GM18517 (cell line): ENCODE measurements around the gene A3GALT2.

Experiments
- ATAC-seq: cut with Tn5 transposase; IDR thresholded peaks from one replicate; pipeline ENCODE4 v1.9.1; 2021; ENCODE audit warnings: mild to moderate bottlenecking, moderate library complexity; ENCODE audit not compliant: unreplicated experiment

Gene A3GALT2

GRCh38 chr1:33320619-33321165 is at the start of gene A3GALT2:
Gene A3GALT2, minus strand, starts transcription at chr1:33321098. Its CDS starts 0 bp downstream, at chr1:33321098.
- no peak for ATAC-seq

GRCh38 chr1:33370301-33370700 is 49.4 kb upstream of the A3GALT2 start:
- no peak for ATAC-seq

- ATAC-seq: no peak
Measured at GRCh38 chr1:33369764-33370163, 48.9 kb upstream of the A3GALT2 start.

GRCh38 chr1:33369081-33369480 is 48.2 kb upstream of the A3GALT2 start:
- ATAC-seq: no peak

- ATAC-seq: no peak
Measured at GRCh38 chr1:33368431-33368830, 47.5 kb upstream of the A3GALT2 start.

GRCh38 chr1:33367485-33368405 is 46.8 kb upstream of the A3GALT2 start:
- no peak for ATAC-seq

- ATAC-seq: no peak
Measured at GRCh38 chr1:33366762-33367484, 46.0 kb upstream of the A3GALT2 start.

GRCh38 chr1:33365560-33365997 is 44.7 kb upstream of the A3GALT2 start:
- ATAC-seq: no peak

GRCh38 chr1:33364565-33364918 is 43.6 kb upstream of the A3GALT2 start:
- no peak for ATAC-seq

- ATAC-seq: no peak
Measured at GRCh38 chr1:33363470-33363861, 42.6 kb upstream of the A3GALT2 start.

- no peak for ATAC-seq
Measured at GRCh38 chr1:33363021-33363420, 42.1 kb upstream of the A3GALT2 start.

- no peak for ATAC-seq
Measured at GRCh38 chr1:33361532-33362235, 40.8 kb upstream of the A3GALT2 start.

GRCh38 chr1:33360367-33360766 is 39.5 kb upstream of the A3GALT2 start:
- ATAC-seq: no peak

- ATAC-seq: no peak
Measured at GRCh38 chr1:33359931-33360330, 39.0 kb upstream of the A3GALT2 start.

GRCh38 chr1:33358795-33359503 is 38.1 kb upstream of the A3GALT2 start:
- no peak for ATAC-seq

- no peak for ATAC-seq
Measured at GRCh38 chr1:33358114-33358794, 37.4 kb upstream of the A3GALT2 start.

- ATAC-seq: no peak
Measured at GRCh38 chr1:33357099-33357498, 36.2 kb upstream of the A3GALT2 start.

GRCh38 chr1:33354707-33355316 is 33.9 kb upstream of the A3GALT2 start:
- ATAC-seq: no peak

- ATAC-seq: no peak
Measured at GRCh38 chr1:33353531-33353930, 32.6 kb upstream of the A3GALT2 start.

- no peak for ATAC-seq
Measured at GRCh38 chr1:33351281-33351660, 30.4 kb upstream of the A3GALT2 start.
